ENCODE measurements around the gene EZH2.

Gene EZH2

GRCh38 chr7:148884049-148884298 lies at the start of gene EZH2:
TSS of gene EZH2 (minus strand) at chr7:148884291. CDS start at chr7:148847298, 36,993 bp downstream.
- FAIRE-seq, result no peak

GRCh38 chr7:148931470-148931869 lies 47.4 kb upstream of the EZH2 start:
- FAIRE-seq, result no peak

DNA sequence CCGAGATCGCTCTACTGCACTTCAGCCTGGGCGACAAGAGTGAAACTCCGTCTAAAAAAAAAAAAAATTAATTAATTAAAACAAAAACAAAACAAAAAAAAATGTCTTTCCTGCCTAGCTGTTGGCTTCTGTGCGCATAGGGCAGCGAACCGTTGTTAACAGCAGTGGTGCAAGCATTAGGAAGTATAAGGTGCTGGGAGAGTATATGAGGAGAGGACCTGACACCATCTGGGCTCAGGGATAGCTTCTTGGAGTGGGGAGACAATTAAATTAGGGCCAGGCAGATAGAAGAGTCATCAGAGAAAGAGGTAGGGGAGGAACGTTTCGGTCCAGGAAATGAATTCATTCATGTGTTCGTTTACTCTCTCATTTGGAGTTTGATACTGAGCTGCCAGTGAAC lies 46.2 kb upstream of the EZH2 start:
- FAIRE-seq, result no peak

- FAIRE-seq, result no peak
Observed at GRCh38 chr7:148929176-148929575, 45.1 kb upstream of the EZH2 start.

- no peak for FAIRE-seq
Observed at GRCh38 chr7:148927123-148928045, 43.3 kb upstream of the EZH2 start.

DNA sequence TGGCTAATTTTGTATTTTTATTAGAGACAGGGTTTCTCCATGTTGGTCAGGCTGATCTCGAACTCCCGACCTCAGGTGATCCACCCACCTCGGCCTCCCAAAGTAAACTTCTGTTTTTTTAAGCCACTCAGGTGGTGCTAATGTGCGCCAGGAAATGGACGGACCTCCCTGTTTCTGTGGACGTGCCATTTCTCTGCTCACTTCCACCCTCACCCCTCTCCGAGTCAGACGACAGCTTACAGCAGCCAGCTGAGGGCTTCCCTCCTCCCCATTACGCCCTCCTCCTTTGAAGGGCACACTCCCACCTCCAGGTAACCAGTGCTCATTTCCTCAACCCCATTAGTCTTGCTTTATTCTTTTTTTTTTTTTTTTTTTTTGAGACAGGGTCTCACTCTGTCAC lies 41.7 kb upstream of the EZH2 start:
- no peak for FAIRE-seq

- FAIRE-seq, result no peak
Observed at GRCh38 chr7:148924011-148924410, 39.9 kb upstream of the EZH2 start.

GRCh38 chr7:148921806-148922205 lies 37.7 kb upstream of the EZH2 start:
- FAIRE-seq, result no peak

GRCh38 chr7:148921189-148921588 lies 37.1 kb upstream of the EZH2 start:
- no peak for FAIRE-seq

GRCh38 chr7:148919859-148920258 lies 35.8 kb upstream of the EZH2 start:
- no peak for FAIRE-seq

DNA sequence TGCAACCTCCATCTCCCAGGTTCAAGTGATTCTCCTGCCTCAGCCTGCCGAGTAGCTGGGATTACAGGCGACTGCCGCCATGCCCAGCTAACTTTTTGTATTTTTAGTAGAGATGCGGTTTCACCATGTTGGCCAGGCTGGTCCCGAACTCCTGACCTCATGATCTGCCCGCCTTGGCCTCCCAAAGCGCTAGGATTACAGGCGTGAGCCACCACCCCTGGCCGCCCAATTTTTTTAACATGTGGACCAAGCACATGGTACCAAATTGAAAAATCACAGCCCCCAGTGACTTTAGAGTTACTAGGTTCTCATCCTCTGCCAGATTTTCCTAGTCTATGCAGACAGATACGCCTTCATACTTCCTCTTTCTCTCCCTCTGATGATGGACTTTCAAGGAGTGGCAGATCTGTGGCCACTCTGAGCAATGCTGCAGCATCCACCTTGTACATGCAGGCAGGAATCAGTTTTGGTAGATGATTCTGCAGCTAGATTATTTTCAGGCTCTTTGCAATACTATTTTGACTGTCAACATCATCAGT lies 34.0 kb upstream of the EZH2 start:
- no peak for FAIRE-seq

GRCh38 chr7:148916186-148916585 lies 32.1 kb upstream of the EZH2 start:
- no peak for FAIRE-seq

GRCh38 chr7:148915211-148915610 lies 31.1 kb upstream of the EZH2 start:
- no peak for FAIRE-seq

DNA sequence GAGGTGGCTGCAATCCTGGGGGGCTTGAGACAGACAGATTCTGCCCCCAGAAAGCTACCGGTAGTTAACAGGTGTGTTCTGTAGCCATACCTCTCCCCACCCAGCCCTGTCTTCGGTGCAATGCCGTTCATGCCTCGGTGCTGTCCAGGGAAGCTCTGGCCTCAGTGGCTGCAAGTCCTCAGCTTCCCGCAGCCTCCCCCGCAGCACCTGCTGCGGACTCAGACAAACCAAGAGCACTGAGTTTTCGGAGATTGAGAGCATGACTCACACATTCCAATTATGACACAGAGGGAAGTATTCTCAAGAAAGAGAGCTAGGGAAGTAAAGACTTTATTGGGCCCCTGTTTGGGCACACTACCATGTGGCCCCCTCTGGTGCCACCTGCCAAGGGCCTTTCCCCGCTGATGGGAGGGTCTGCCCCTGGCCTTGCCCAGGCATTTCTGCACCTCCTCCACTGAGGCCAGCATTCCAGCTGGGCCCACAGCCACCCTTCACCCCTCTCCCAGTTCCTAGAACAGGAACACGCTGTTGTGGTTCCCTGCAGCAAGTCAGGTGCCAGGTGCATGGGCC lies 30.2 kb upstream of the EZH2 start:
- no peak for FAIRE-seq

GRCh38 chr7:148912758-148913541 lies 28.9 kb upstream of the EZH2 start:
- no peak for FAIRE-seq

DNA sequence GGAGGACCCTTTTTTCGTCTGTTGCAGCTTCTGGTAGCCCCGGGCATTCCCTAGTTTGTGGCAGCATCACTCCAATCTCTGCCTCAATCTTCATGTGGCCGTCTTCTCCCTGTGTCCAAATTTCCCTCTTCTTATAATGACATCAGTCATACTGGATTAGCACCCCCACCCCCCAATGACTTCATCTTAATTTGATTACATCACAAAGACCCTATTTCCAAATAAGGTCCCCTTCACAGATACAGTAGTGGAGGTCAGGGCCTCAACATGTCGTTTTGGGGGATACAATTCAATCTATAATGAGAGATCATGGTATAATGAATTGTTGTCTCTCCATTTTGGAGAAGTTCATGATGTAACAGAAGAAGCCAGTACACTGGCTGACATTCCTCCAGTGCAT lies 28.1 kb upstream of the EZH2 start:
- no peak for FAIRE-seq

DNA sequence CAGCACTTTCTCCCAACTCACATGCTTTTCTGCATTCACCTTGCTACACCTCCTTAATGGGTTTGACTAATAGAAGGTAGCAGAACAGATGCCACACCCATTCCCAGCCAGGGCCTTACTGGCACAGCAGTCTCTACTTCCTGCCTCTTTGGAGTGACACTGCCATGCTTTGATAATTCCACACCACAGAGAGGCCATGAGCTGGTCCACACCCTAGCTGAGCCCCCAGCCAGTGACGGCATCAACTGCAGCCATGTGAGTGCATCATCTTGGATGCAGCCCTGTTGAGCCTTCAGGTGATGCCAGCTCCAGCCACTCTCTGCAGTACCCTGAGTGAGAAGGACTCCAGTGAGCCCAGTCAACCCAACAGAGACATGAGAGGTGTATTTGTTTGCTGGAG lies 27.5 kb upstream of the EZH2 start:
- FAIRE-seq, result no peak

DNA sequence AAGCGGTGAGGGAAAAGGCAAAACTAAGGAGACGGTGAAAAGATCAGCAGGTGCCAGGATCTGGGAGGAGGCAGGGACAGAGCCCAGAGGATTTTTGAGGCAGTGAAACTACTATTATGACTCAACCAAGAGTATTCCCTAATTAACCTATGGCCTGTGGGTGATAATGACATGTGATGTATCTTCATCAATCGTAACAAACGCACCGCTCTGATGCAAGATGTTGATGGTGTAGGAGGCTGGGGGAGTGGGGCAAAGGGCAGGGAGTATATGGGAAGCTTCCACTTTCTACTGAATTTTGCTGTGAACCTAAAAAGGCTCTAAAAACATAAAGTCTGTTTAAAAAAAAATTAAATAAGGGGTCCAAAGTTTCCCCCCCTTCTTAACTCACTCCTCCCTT lies 25.5 kb upstream of the EZH2 start:
- FAIRE-seq, result no peak

- FAIRE-seq, result no peak
Observed at GRCh38 chr7:148906707-148907498, 22.8 kb upstream of the EZH2 start.

GRCh38 chr7:148905093-148905666 lies 21.1 kb upstream of the EZH2 start:
- no peak for FAIRE-seq

GRCh38 chr7:148903504-148903903 lies 19.4 kb upstream of the EZH2 start:
- no peak for FAIRE-seq

- no peak for FAIRE-seq
Observed at GRCh38 chr7:148901178-148901577, 17.1 kb upstream of the EZH2 start.

All from G401.6 (cell line).